B cell (primary cell): ENCODE data around the gene GRAMD2B. TPM values are rescaled to one million over a fixed set of nuclear protein-coding genes. Genes with fewer than 3 reads are reported as not detected.

Source experiments
- ATAC-seq: fragments of 200-7000 bp; cut with Tn5 transposase; one replicate; pipeline ENCODE4 v1.10.0; 2021; ENCODE audit warnings: low read depth, mild to moderate bottlenecking, moderate number of reproducible peaks, moderate library complexity
- CTCF ChIA-PET: fragments of 350-600 bp; sonication (Branson Sonifier 250); formaldehyde crosslinking; loops from one replicate; lab custom pipeline; 2021; ENCODE audit warnings: antibody characterized with exemption, inconsistent platforms; lab: Charles Lee
- POLR2A ChIA-PET: fragments of 350-600 bp; sonication (Branson Sonifier 250); formaldehyde crosslinking; loops from one replicate; lab custom pipeline; 2021; ENCODE audit warnings: antibody characterized with exemption; lab: Charles Lee
- DNase-seq: peaks from one replicate; pipeline ENCODE4 v3.0.0; 2013
- H2AFZ ChIP-seq: 2 replicates; pipeline ENCODE4 v1.6.1; 2012; ENCODE audit warnings: mild to moderate bottlenecking, low read depth, low read length; ENCODE audit not compliant: insufficient read depth, poor library complexity, severe bottlenecking
- H3K27ac ChIP-seq, 2 donors: 1 replicate in 1 of 2; 2 replicates in 1 of 2; pipeline ENCODE4 v1.5.1; 2012 to 2013; ENCODE audit warnings: low read length in 2 of 2, mild to moderate bottlenecking in 2 of 2, moderate library complexity in 1 of 2
- H3K27me3 ChIP-seq, 4 experiments: fragments of 200-600 bp in 1 of 4; sonication (generic) in 1 of 4; replicated peaks in 1 of 4; 1 replicate in 2 of 4; 2 replicates in 2 of 4; pipeline versions ENCODE4 v1.6.1 to v1.7.0; 2013 to 2016; ENCODE audit warnings: low read length in 3 of 4, mild to moderate bottlenecking in 2 of 4, mixed read lengths in 1 of 4, moderate library complexity in 1 of 4; ENCODE audit not compliant: insufficient read depth in 4 of 4, control insufficient read depth in 3 of 4; ENCODE audit errors: control extremely low read depth in 1 of 4
- H3K36me3 ChIP-seq, 2 experiments: replicated peaks in 1 of 2; 1 replicate in 1 of 2; 2 replicates in 1 of 2; pipeline versions ENCODE4 v1.6.1 to v1.7.1; 2013; ENCODE audit warnings: low read length in 1 of 2; ENCODE audit not compliant: insufficient read depth in 2 of 2, control insufficient read depth in 1 of 2; ENCODE audit errors: control extremely low read depth in 1 of 2, extremely low read depth in 1 of 2
- H3K4me1 ChIP-seq, 2 donors: fragments of 200-600 bp in 1 of 2; sonication (generic) in 1 of 2; 1 replicate in 1 of 2; 2 replicates in 1 of 2; pipeline versions ENCODE4 v1.5.1 to v1.6.1; 2013 to 2017; ENCODE audit warnings: low read length in 2 of 2; ENCODE audit not compliant: control insufficient read depth in 2 of 2, insufficient read depth in 2 of 2
- H3K4me2 ChIP-seq: replicated peaks from 2 replicates; pipeline ENCODE3; 2012; ENCODE audit warnings: mild to moderate bottlenecking, low read depth, low read length; ENCODE audit not compliant: poor library complexity, severe bottlenecking
- H3K4me3 ChIP-seq, 5 experiments: fragments of 200-600 bp in 1 of 5; sonication (generic) in 1 of 5; 1 replicate in 3 of 5; 2 replicates in 2 of 5; pipeline versions ENCODE4 v1.5.1 to v1.7.0; 2011 to 2016; ENCODE audit warnings: low read length in 4 of 5, mild to moderate bottlenecking in 4 of 5, low read depth in 2 of 5, control low read depth in 1 of 5, moderate library complexity in 1 of 5; ENCODE audit not compliant: insufficient read depth in 1 of 5; ENCODE audit errors: control extremely low read depth in 1 of 5, extremely low read depth in 1 of 5
- H3K79me2 ChIP-seq: fragments of 200-600 bp; sonication (generic); one replicate; pipeline ENCODE4 v1.6.0; 2016; ENCODE audit warnings: low read length; ENCODE audit not compliant: control insufficient read depth, insufficient read depth
- H3K9ac ChIP-seq: fragments of 200-600 bp; sonication (generic); 2 replicates; pipeline ENCODE4 v1.6.1; 2017; ENCODE audit warnings: mild to moderate bottlenecking, low read length, moderate library complexity
- H3K9me3 ChIP-seq, 3 donors: one replicate each; pipeline versions ENCODE4 v1.6.1 to v1.7.1; 2013; ENCODE audit warnings: low read length in 2 of 3; ENCODE audit not compliant: control insufficient read depth in 2 of 3, insufficient read depth in 1 of 3; ENCODE audit errors: control extremely low read depth in 1 of 3
- H4K20me1 ChIP-seq: 2 replicates; pipeline ENCODE4 v1.6.0; 2012; ENCODE audit warnings: mild to moderate bottlenecking, low read length; ENCODE audit not compliant: insufficient read depth, control insufficient read depth, poor library complexity, severe bottlenecking
- H3K27ac Mint-ChIP-seq: one replicate; pipeline ENCODE4 v1.8.0; 2021; ENCODE audit warnings: mixed read lengths
- H3K27me3 Mint-ChIP-seq: one replicate; pipeline ENCODE4 v1.8.0; 2021; ENCODE audit warnings: mixed read lengths
- H3K4me1 Mint-ChIP-seq: one replicate; pipeline ENCODE4 v1.8.0; 2021; ENCODE audit warnings: mixed read lengths
- H3K4me3 Mint-ChIP-seq: one replicate; pipeline ENCODE4 v1.8.0; 2021; ENCODE audit warnings: mixed read lengths
- H3K9me3 Mint-ChIP-seq: one replicate; pipeline ENCODE4 v1.8.0; 2022; ENCODE audit warnings: mixed read lengths; ENCODE audit not compliant: insufficient read depth
- EZH2 ChIP-seq: IDR thresholded peaks from 2 replicates; pipeline ENCODE4 v1.6.1; 2012; ENCODE audit warnings: borderline replicate concordance, low read depth, mild to moderate bottlenecking, moderate library complexity, low read length; ENCODE audit not compliant: insufficient read depth, poor library complexity, severe bottlenecking
- WGBS: methylation state at CpG from one replicate; pipeline ENCODE4 v1.1.5; 2013; ENCODE audit warnings: missing lambda C conversion rate; ENCODE audit not compliant: insufficient coverage; 5-methylcytosine and 5-hydroxymethylcytosine counted together
- intact Hi-C: fragments of 100-400 bp; cut with micrococcal nuclease; formaldehyde crosslinking; loops from one replicate; pipeline ENCODE4 v1.10.0; 2022
- polyA plus RNA-seq: library from polyadenylated mRNA; depleted of rRNA; stranded (reverse); fragments of >200 nt; gene quantifications from 2 replicates; pipeline ENCODE4 v1.2.3, GENCODE V29; 2012
- total RNA-seq, 2 donors: library from RNA; stranded (reverse); fragments of 120-200 nt in 1 of 2; gene quantifications; 1 replicate in 1 of 2; 2 replicates in 1 of 2; pipeline versions ENCODE4 v1.2.3 to v1.2.4, GENCODE V29; 2013 to 2022
- TF ChIP-seq, protein P1 (sequence below): fragments of 200-600 bp; IDR thresholded peaks from one replicate; pipeline ENCODE4 v1.8.0; 2022; ENCODE audit warnings: antibody characterized with exemption, mild to moderate bottlenecking

Gene GRAMD2B
- total and polyA plus RNA-seq, 2 donors (not counting 1 experiment from before 2014, with no cell fraction given), result 0.86 to 3.6 TPM

DNA sequence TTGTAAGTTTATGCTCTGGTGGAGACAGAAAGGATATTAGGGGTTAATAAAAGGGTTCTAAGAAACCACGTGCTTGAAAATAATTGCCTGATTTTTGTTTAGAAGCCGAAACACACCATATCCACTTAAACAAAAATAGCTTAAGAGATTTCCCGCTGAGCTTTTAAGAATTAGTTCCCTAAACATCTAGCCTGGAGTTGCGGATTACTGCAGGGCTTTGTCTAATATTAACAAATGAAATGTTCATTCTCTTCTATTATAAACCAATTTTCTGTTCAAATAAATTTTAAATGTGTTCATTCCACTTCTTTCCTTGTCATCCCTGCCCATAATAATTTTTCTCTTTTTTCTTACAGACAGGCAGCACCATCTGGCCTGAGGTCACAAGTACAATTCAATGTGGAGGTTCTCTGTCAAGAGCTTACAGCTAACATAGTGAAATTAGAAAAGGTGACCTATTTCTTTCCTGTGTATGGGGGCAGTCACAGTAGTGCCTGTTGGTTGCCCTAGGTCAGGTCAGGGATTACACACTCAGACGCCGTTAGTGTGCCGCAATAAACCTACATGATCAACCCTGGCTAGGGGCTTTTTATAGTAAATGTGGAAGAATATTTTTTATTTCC is 65.3 kb downstream of the GRAMD2B start:
- no peaks in the 10 kb centered on the region for H3K27me3 Mint-ChIP-seq
- TF ChIP-seq EZH2, result no peak
- TF ChIP-seq, protein P1, sequence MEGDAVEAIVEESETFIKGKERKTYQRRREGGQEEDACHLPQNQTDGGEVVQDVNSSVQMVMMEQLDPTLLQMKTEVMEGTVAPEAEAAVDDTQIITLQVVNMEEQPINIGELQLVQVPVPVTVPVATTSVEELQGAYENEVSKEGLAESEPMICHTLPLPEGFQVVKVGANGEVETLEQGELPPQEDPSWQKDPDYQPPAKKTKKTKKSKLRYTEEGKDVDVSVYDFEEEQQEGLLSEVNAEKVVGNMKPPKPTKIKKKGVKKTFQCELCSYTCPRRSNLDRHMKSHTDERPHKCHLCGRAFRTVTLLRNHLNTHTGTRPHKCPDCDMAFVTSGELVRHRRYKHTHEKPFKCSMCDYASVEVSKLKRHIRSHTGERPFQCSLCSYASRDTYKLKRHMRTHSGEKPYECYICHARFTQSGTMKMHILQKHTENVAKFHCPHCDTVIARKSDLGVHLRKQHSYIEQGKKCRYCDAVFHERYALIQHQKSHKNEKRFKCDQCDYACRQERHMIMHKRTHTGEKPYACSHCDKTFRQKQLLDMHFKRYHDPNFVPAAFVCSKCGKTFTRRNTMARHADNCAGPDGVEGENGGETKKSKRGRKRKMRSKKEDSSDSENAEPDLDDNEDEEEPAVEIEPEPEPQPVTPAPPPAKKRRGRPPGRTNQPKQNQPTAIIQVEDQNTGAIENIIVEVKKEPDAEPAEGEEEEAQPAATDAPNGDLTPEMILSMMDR, result no peak
- H3K27me3 ChIP-seq, result no peaks in the 10 kb centered on the region
- H3K4me1 ChIP-seq, result no peaks in the 10 kb centered on the region
- ChIA-PET CTCF (interaction anchor here (1.7 kb wide), 1 partner anchor 13 kb away, joined by 4 read pairs; no protein-coding TSS in a partner anchor), POLR2A (no interaction called here)
- no peak overlapping the region for H3K9ac ChIP-seq
- peaks cover 0 to 6% of the 10 kb centered on the region in 2 experiments for H3K36me3 ChIP-seq
- no peaks in the 10 kb centered on the region for H4K20me1 ChIP-seq
- no peak overlapping the region for H3K4me2 ChIP-seq
- H3K79me2 ChIP-seq, result no peaks in the 10 kb centered on the region
- DNase-seq (no peak), ATAC-seq (no peak)
- intact Hi-C loops, result no loop called here
- H3K27ac Mint-ChIP-seq, result no peak overlapping the region
- H3K4me3 Mint-ChIP-seq, result no peak overlapping the region
- no CpG with 5 or more reads among the region's 7 CpGs for WGBS
- no peaks in the 10 kb centered on the region for H3K9me3 ChIP-seq
- no peaks in the 10 kb centered on the region for H3K9me3 Mint-ChIP-seq
- H3K4me3 ChIP-seq, result no peak overlapping the region
- H3K27ac ChIP-seq, result no peak overlapping the region
- no peak overlapping the region for H2AFZ ChIP-seq
- H3K4me1 Mint-ChIP-seq, result no peaks in the 10 kb centered on the region

DNA sequence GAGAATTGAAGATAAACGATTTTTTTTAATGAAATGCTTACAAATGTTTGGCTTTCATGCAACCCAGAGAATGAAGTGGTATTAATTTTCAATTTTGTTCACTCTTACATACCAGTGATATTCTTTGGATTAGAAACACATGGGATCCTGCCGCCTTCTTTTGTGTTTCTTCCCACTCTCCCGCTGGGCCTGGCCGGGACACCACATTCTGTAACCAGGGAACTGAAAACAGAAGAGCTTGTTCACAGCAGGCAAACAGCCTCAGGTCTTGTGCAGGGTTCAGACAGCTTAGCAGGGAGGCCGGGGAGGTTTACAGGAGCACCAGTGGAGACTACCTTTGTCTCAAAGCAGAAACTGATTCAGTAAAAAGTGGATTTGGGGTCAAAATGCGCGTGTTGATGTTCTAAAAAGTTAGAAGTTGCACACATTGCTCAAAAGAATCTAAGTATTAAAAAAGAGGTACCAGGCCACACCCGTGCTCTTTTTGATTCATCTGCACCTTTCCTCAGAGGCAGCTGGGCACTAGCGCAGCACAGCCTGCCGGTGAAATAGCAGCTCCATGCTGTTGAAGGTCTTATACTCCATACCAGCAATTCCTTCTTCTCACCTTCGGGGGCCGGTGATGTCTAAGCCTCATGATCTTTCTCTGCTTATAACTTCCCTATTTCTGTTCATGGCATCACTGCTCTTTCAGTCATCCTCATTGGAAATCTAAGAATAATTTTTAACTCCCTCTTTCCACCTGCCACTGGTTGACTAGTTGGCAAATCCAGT is 67.1 kb downstream of the GRAMD2B start:
- Histone ChIP-seq H3K27me3 (no peaks in the 10 kb centered on the region), H3K4me2 (no peak overlapping the region), H3K36me3 (peaks cover 0 to 3% of the 10 kb centered on the region in 2 experiments), H4K20me1 (no peaks in the 10 kb centered on the region), H3K4me1 (no peaks in the 10 kb centered on the region), H2AFZ (no peak overlapping the region), H3K27ac (no peak overlapping the region), H3K9me3 (no peaks in the 10 kb centered on the region), H3K79me2 (no peaks in the 10 kb centered on the region), H3K4me3 (no peak overlapping the region), H3K9ac (no peak overlapping the region)
- POLR2A ChIA-PET, result no interaction called here
- CTCF ChIA-PET, result no interaction called here
- H3K27me3 Mint-ChIP-seq, result no peaks in the 10 kb centered on the region
- H3K9me3 Mint-ChIP-seq, result no peaks in the 10 kb centered on the region
- ATAC-seq, result no peak
- DNase-seq, result no peak
- intact Hi-C loops, result no loop called here
- WGBS, result 98% methylated on average over 9 of the region's 12 CpGs
- no peak overlapping the region for H3K27ac Mint-ChIP-seq
- no peak for TF ChIP-seq EZH2
- TF ChIP-seq, protein P1, result no peak
- no peaks in the 10 kb centered on the region for H3K4me1 Mint-ChIP-seq
- H3K4me3 Mint-ChIP-seq, result no peak overlapping the region
